ENCODE data around the gene NEAT1.

The NEAT1 gene

DNA sequence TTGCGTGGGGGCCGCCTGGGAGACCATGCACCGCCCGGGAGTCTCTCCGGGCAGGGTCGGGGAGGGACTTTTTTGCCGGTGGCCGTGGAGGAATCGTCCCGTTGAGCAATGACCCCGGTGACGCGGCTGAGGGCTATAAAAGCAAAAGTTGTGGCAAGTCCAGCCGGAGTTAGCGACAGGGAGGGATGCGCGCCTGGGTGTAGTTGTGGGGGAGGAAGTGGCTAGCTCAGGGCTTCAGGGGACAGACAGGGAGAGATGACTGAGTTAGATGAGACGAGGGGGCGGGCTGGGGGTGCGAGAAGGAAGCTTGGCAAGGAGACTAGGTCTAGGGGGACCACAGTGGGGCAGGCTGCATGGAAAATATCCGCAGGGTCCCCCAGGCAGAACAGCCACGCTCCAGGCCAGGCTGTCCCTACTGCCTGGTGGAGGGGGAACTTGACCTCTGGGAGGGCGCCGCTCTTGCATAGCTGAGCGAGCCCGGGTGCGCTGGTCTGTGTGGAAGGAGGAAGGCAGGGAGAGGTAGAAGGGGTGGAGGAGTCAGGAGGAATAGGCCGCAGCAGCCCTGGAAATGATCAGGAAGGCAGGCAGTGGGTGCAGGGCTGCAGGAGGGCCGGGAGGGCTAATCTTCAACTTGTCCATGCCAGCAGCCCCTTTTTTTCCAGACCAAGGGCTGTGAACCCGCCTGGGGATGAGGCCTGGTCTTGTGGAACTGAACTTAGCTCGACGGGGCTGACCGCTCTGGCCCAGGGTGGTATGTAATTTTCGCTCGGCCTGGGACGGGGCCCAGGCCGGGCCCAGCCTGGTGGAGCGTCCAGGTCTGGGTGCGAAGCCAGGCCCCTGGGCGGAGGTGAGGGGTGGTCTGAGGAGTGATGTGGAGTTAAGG, at the start of gene NEAT1:
Gene NEAT1 (plus strand): TSS at position 166 of the 883 bp plus-strand sequence.
- peak; percentile 94 for DNase-seq

DNA sequence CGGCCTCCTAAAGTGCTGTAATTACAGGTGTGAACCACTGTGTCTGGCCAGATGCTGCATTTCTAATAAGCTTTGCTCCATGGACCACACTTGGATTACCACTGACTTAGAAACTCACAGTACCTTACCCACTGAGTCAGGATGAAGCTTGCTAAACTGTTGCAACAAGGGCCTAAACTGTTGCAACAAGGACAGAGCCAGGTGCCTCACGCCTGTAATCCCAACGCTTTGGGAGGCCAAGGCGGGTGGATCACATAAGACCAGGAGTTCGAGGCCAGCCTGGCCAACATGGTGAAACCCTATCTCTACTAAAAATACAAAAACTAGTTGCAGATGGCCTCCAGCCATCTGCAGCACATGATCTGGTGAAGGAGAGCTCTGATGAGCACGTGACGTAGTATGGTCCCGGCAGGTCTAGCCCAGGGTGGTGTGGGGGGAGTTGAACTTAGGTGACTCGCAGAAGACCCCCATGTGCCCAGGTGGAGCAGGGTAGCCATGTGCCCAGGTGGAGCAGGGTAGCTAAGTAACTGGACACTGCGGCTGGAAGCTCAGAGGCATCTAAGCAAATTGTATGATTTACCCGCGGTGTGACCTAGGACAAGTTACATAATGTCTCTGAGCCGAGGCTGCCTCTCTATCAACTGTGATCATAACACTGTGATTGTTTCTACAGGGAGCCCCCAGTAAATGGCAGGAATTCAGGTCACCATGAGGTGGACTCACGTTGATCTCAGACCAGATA, 48.6 kb upstream of the NEAT1 start:
- DNase-seq: no peak

DNA sequence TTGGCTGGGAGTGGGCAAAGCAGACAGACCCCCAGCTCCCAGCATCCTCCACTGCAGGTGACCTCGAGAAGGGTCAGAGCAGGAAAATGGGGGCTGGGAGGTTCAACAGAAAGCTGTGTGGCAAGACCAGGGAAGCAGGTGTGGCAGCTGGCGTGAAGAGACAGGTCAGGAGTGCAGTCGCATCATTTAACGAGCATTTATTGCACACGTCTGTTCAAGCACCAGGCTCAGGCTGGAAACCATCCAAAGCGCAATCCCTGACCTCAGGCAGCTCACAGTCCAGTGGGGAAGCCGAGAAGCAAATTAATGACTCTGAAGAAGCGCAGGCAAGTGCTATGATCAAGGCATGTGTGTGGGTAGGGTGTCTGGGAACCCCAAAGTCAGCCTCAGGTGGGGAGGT, 47.6 kb upstream of the NEAT1 start:
- DNase-seq: no peak

DNA sequence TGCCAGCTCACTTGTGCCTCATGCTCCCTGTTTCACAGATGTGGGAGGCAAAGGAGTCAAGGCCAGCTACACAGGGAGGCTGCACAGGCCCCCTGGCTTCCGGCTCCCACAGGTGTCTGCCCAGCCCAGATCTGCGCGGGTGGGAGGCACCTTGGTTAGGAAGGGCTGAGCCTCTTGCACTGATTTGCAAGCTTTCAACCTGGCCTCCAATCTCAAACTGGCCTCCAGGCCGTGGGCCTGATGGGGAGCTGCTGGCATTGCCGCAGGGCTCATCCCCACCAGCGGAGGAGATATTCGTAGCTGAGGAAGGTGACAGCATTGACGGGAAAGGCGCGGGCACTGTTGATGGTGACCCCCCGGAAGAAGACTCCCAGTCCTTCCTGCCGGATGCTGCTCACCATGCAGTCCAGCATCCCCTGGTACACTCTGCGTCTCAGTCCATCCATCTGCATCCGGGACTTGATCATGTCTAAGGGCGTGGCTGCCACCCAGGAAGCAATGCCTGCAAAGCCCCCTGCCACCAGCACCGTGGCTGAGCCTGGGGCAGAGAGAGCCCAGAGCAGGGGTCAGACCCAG, 46.4 kb upstream of the NEAT1 start:
- DNase-seq: no peak

DNA sequence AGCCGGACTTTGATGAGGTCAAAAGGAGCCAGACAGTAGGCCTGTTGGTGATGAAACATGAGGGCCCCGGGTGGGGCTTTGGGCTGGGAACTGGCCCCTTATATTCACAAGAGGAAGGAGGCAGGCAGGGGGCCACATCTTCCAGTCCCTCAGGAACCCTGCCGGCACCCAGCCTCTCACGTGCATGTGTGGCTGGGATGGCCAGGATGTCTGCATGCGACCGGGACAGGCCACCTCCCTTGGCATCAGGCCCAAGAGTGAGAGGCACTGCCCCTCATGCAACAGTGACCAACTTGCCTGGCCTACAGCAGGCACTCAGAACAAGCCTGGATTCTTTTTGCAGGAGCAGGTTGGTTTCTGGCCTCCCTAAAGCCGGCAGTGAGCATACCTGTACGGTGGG, 45.6 kb upstream of the NEAT1 start:
- DNase-seq: no peak

DNA sequence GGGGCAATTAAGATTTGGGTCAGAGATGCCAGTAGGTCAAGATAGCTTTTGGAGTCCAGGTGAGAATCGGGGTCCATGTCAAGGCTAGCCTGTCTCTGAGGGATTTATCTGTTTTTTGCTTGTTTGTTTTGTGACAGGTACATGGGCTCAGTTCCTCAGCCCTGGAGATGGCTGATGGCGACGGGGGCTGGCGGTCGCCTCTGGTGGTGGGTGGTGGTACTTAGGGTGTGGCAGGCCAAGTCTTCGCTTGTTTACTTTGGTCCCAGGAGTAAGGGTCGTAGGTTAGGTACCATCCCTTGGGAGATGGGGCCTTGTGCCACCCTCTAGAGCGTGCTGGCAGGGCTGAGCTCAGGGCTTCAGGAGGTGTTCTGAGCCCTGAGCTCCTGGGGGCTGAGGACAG, 44.8 kb upstream of the NEAT1 start:
- no peak for DNase-seq

DNA sequence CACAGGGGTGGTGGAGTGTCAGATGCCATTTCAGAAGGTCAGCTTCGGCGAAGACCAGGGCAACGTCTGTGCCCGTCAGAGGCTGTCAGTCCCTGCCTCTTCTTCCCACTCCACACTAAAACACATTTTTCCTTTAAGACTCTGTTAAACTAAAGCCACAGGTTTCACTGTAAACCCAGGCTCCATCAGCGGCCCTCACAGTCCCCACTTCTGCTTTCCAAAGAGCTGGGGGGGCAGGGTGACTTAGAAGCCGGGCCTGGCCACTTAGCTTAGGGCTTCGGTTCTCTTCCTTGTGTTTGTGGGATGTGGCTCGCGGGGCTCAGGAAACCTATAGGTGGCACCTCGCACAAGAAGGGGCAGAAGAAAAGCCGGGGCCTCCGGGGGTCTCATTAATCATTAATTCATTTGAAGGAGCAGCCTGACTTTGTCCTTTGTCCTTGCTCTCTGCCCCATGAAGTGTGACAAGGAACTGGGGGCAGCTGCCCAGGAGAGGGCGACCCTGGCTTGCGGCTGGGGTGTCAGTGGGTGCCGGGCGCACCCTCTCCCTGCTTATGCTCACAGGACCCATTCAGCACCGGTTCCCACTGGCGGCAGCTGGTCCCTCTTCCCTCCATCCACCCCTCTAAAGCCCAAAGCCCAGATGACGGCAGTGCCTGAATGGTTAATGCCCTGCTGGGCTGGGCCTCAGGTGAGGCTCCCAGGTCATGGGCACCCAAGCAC, 44.2 kb upstream of the NEAT1 start:
- DNase-seq: peak; percentile 38

DNA sequence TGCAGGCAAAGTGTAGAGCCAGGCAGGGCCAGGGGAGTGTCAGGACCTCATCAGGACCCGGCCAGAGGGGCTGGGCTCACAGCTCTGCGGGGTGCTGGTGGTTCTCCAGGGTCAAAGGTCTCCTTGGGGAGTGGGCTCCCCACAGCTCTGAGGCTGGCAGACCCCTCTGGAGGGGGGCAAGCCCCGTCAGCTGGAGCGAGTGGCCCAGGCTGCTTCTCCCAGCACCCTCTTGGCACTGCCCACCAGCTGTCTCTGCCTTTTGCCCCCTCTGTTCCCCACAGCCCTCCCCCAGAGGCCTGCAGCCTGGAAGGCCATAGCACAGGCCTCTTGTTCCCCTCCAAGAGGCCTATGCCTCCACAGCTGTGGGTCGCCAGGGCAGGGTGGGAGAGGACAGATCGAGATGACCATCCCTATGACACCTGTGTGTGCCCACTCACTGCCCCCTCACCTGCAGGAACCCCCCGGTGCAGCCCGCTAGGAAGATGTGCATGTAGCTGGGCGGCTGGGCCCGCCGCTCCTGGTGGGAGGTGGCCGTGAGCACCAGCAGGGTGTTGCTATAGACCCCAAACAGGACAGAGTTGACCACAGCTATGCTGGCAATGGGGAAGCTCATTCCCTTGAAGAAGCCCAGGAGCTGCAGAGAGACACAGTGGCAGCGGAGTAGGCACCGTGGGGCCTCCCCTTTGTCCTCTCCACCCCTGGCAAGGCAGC, 43.5 kb upstream of the NEAT1 start:
- DNase-seq: no peak

DNA sequence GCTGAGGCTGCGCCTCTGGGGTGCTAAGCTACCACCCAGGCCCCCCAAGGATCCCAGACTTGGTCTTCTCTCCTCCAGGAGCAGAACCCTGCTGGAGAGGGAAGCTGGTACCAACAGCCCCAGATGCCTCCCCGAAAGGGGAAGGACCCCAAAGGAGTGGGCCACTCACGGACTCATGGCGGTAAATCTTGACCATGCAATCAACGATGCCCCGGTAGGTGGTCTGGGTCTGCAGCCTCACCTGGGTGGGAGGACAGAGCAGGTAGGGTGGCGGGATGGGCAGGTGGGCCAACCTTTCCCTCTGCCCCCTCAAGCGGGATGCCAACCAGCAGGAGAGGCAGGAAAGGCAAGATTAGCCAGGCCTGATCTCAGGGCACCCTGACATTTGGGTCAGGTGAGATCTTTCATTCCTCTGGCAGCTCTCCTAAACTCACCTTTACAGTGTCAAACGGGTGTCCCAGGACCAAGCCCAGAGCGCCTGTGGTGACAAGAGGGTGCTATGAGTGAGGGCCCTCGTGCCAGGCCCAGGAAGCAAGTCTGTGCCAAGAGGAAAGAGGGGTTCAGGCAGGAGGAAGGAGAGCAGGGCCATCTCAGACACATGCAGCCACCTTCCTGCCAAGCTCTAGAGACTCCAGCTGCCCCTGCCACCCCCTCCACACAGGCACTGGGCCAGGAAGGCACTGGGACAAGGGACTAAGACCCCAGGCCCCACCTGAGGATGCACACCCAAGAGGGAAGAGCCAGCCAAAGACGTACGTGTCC, 42.7 kb upstream of the NEAT1 start:
- no peak for DNase-seq

DNA sequence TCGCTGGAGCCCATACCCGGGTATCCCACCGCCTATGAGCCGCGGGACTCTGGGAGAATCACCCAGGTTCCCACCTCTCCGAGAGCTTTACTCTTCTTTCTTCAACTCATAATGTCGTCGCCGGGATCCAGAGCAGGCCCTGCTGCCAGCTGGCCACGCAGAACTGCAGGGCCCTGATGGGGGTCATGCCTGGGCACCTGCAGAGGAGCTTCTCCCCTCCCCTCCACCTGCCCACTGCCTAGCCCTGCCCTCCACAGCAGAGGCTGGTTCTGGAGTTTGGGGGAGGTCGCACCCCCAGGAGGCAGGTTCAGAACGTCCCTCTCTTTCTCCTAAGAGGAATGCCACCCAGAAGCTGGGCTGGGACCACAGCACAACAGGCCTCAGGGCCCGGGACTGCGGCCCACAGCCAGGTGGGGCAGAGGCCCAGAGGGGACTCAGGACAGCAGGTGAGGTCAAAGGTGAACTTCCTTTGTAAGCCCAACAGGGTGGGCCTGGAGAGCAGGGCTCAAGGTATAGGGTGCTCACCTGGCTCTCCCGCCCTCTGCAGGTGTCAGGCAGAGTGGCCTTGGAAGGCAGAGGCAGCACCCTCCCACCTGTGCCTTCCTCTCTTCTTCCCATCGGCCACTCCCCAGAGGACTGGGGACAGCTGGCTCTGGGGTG, 42.0 kb upstream of the NEAT1 start:
- no peak for DNase-seq

DNA sequence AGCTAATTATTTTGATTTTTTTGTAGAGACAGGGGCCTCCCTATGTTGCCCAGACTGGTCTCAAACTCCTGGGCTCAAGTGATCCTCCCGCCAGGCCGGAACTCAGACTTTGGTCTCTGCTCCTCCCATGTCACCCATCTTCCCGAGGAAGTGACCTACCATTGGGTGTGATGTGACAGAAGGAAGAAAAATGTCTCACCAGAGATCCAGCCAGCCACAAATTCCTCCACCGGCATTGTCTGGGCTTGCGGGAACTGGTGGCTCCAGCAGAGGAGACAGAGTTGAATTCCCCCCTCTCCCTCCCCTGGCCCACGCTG, 40.9 kb upstream of the NEAT1 start:
- DNase-seq: no peak

DNA sequence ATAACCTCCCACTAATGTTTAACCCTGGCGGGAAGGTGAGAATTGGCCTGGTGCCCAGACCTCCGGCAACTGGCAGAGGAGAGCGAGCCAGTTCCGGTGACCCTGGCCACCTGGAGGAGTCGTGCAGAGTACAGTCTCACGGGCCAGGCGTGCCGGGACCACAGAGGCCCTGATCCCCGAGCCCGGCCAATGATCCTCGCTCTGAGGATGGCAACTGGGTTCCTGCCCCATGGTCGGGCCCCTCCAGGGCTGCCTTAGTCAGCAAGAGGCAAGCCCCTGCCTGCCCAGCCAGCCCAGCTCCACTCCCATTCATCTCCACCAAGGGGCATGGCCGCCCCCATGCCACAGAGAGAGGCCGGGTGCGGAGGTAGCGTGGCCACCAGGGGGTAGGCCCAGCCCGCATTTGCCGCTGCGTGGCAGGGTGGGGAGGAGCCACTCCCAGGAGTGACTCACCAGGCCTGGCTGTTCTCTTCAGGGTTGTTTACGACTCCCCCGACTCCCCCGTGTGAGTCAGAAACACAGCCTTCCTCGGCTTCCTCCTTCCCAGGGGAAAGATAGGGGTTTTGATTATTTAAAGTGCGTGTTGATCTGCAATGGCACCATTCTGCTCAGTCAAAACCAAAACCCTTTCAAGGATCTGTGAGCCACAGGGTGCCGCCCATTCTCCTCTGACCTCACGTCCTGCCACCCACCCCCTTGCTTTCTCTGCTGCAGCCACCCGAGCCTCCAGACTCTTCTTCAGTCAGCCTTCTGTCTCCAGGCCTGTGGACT, 40.4 kb upstream of the NEAT1 start, which contains the start of gene SLC25A45:
Gene SLC25A45 (minus strand): TSS at position 614 of the 771 bp plus-strand sequence. CDS start 695 bp downstream, outside the sequence.
- peak; percentile 96 for DNase-seq

DNA sequence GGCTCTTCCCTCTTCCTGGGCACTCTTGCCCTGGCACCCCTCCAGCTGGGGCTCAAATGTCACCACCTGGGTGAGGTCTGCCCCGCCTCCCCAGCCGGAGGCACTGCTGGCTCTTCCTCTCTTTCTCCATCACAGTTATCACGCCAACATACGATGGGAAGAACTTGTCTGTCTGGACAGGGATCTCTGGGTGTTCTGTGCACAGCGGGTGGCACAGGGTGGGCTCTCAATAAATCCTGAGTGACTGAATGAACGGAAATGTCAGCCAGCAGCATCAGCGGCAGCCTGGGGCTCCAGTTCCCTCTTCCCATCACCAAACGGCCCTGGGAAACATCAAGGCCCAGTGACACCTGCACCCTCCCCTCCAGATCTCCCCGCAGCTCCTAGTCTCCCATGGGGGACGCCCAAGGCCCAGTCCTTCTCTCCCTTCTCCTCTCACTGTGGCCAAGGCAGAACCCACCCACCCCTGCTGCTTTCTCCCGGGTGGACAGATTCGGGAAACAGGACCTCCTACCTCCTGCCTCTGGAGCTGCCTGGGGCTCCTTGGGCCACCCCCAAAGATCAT, 39.7 kb upstream of the NEAT1 start:
- no peak for DNase-seq

DNA sequence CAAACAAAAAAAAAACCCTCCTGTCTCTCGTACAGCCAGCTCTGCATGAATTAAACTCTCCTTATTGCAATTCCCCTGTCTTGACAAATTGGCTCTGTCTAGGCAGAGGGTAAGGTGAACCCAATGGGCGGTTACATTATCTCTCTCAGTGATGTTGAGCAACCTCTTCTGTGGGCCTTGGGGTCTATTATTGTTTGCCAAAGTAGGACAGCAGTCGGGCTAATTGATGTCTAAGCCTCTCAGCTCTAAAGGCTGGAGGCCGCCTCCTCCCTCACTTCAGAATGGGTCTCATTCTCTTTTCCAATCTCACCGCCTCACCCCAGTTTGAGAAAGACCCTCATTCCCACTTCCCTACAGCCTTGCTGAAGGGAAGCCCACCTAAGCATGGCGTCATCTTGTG, 38.8 kb upstream of the NEAT1 start:
- no peak for DNase-seq

DNA sequence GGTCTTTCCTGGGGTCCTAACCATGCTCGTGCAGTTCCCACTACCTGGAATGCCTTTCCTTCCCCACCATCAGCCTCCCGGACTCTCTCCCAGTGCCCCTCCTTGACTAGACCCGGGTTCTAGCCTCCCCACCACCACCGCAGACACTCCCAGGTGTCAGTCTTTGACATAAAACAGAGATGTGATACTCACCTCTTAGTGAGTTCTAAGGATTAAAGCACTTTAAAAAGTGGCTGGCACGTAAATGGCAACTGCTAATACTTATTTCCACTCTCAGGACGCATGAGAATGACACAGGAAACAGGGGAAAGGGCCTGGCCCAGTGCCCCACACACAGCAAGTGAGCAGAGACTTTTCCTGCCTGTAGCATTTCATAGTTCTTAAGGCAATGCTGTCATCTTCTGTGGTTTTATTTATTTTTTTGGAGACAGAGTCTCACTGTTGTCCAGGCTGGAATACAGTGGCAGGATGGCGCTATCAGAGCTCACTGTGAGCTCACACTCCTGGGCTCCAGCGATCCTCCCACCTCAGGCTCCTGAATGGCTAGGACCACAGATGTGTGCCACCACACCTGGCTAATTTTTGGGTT, 38.2 kb upstream of the NEAT1 start:
- DNase-seq: peak; percentile 53

DNA sequence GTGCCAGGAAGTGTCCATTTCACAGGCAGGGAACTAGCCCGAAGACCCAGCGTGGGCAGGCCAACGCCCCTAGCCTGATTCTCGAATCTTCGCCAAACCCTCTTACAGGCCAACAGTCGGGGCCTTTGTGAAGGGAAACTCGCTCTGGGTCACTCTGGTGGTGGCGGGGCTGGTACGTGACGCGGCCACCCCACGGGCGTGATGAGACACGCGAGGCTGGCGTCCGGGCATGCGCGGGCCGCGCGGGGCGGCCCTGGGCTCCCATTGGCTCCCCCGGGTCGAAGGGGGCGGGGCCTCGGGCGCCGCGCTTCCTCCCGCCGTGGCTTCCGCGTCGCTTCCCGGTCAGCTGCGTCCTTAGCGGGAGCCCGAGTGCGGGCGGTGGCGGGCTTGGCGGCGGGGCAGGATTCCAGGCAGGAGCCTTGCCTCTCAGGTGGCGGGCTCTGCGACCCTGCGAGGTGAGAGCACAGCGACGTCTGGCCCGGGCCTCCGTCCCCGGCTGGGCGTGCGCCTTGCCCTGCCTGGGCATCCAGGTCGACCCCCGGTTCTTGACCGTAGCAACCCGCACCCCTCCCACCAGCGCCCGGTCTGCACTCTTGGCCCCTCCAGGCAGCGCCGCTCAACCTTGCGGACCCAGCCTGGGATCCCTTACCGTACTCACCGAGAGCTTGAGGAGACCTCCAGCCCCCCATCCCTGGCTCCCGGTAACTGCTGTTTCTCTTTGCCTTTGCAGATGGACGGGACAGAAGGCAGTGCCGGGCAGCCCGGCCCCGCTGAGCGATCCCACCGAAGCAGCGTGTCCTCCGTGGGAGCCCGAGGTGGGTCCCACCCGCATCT, 36.1 kb upstream of the NEAT1 start, which contains the start of gene FRMD8:
Gene FRMD8 (plus strand): TSS at position 331 of the 834 bp plus-strand sequence. CDS start 400 bp downstream, at position 731.
- DNase-seq: peak; percentile 95

DNA sequence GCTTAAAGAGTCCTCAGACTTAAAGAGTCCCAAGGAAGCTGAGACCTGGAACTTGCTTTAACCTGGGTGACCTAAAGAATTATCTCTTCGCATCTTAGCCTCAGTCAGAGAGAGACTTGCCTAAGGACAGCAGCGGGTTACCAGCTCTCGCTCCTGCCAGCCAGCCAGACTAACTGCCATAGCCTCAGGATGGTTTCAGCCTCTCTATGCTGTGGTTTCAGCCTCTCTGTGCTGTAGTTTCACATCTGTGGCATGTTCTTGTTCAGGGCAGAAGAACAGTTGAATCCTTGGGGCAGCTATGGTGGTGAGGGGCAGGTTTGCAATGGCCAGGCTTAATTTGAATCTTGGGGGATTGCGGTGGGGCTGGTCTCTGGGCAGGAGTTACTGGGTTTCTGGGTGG, 33.9 kb upstream of the NEAT1 start:
- no peak for DNase-seq

DNA sequence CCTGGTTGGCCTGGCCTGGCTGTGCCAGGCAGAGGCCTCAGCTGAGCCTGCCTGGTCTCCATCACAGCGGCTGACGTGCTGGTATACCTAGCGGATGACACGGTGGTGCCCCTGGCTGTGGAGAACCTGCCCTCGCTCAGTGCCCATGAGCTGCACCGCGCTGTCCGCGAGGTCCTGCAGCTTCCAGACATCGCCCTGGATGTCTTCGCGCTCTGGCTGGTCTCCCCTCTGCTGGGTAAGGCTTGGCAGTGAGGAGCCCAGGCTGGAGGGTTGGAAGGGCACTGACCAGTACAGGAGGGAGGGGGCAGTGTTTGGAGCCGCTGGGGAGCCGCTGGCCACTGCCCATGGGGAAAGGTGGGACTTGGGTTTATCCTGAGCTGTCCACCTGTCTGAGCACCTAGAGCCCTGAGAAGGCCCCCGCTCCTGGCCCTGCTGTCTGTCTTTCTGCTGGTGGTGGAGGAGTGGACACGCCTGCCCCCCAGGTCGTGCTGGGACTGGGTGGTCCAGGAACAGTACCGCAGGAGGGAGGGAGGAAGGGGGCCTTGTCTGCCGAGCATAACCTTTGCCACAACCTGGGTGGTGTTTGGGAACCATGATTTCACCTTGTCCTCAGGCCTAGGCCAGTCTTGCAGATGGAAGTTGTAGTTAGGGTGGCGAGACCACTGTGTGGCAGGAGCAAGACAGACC, 33.2 kb upstream of the NEAT1 start:
- DNase-seq: no peak
